Neural progenitor cell (in vitro differentiated cells): Measurements from ENCODE around the gene FAM163A. TPM values are rescaled to one million over a fixed set of nuclear protein-coding genes. Genes with fewer than 3 reads are reported as not detected.

ENCODE experiments used
- DNase-seq: peaks from one replicate; pipeline ENCODE4 v3.0.0-alpha.2; 2016; ENCODE audit warnings: low spot score
- H2AFZ ChIP-seq: fragments of 200-600 bp; sonication (generic); replicated peaks from 2 replicates; pipeline ENCODE4 v1.6.1; 2016; ENCODE audit warnings: antibody characterized with exemption
- H3F3A ChIP-seq: fragments of 200-600 bp; sonication (generic); 2 replicates; pipeline ENCODE4 v1.6.1; 2016; ENCODE audit warnings: antibody characterized with exemption, low read depth
- H3K27ac ChIP-seq: fragments of 200-600 bp; sonication (generic); 2 replicates; pipeline ENCODE4 v1.5.1; 2016; ENCODE audit warnings: mild to moderate bottlenecking
- H3K27me3 ChIP-seq: fragments of 200-600 bp; sonication (generic); 2 replicates; pipeline ENCODE4 v1.6.1; 2016; ENCODE audit warnings: mild to moderate bottlenecking, moderate library complexity
- H3K36me3 ChIP-seq: fragments of 200-600 bp; sonication (generic); 2 replicates; pipeline ENCODE4 v1.5.1; 2016
- H3K4me1 ChIP-seq: fragments of 200-600 bp; sonication (generic); 2 replicates; pipeline ENCODE4 v1.6.1; 2016; ENCODE audit warnings: mixed run types
- H3K4me2 ChIP-seq: fragments of 200-600 bp; sonication (generic); 2 replicates; pipeline ENCODE4 v1.6.1; 2016
- H3K4me3 ChIP-seq: fragments of 200-600 bp; sonication (generic); 2 replicates; pipeline ENCODE4 v1.5.1; 2016
- H3K79me2 ChIP-seq: fragments of 200-600 bp; sonication (generic); 2 replicates; pipeline ENCODE4 v1.6.1; 2016; ENCODE audit warnings: low read depth
- H3K9ac ChIP-seq: fragments of 200-600 bp; sonication (generic); 2 replicates; pipeline ENCODE4 v1.6.1; 2016
- H3K9me3 ChIP-seq: fragments of 200-600 bp; sonication (generic); 2 replicates; pipeline ENCODE4 v1.5.1; 2016; ENCODE audit warnings: low read depth
- H4K20me1 ChIP-seq: fragments of 200-600 bp; sonication (generic); 2 replicates; pipeline ENCODE4 v1.6.1; 2016; ENCODE audit warnings: low read depth
- H3K27ac Mint-ChIP-seq: 3 replicates; pipeline ENCODE4 v1.8.0; 2021; ENCODE audit warnings: mixed read lengths
- H3K27me3 Mint-ChIP-seq: 2 replicates; pipeline ENCODE4 v1.8.0; 2022; ENCODE audit warnings: low read depth, mild to moderate bottlenecking, inconsistent platforms, moderate library complexity, mixed read lengths; ENCODE audit not compliant: insufficient read depth
- H3K36me3 Mint-ChIP-seq: 3 replicates; pipeline ENCODE4 v1.8.0; 2021; ENCODE audit warnings: mixed read lengths
- H3K4me1 Mint-ChIP-seq: 3 replicates; pipeline ENCODE4 v1.8.0; 2021; ENCODE audit warnings: mixed read lengths
- H3K4me3 Mint-ChIP-seq: 3 replicates; pipeline ENCODE4 v1.8.0; 2021; ENCODE audit warnings: mild to moderate bottlenecking, moderate library complexity, mixed read lengths
- H3K9me3 Mint-ChIP-seq: 3 replicates; pipeline ENCODE4 v1.8.0; 2020; ENCODE audit warnings: mixed read lengths
- CTCF ChIP-seq: fragments of 200-600 bp; sonication (generic); IDR thresholded peaks from 2 replicates; pipeline ENCODE4 v1.5.1; 2017; ENCODE audit warnings: antibody characterized with exemption, mild to moderate bottlenecking
- EZH2 ChIP-seq: fragments of 200-600 bp; sonication (generic); IDR thresholded peaks from 2 replicates; pipeline ENCODE4 v1.6.1; 2017; ENCODE audit warnings: antibody characterized with exemption, mild to moderate bottlenecking, moderate library complexity
- EZH2phosphoT487 ChIP-seq: fragments of 200-600 bp; sonication (generic); IDR thresholded peaks from 2 replicates; pipeline ENCODE4 v1.6.1; 2017; ENCODE audit warnings: antibody characterized with exemption
- total RNA-seq: library from RNA; depleted of rRNA; stranded (reverse); fragments of >200 nt; gene quantifications from 2 replicates; pipeline ENCODE4 v1.2.3, GENCODE V29; 2015; ENCODE audit warnings: low replicate concordance

FAM163A gene
- total RNA-seq, 1 donor from 2014 or later = 0.11 TPM

GRCh38 chr1:179754041-179754624 is 11.0 kb downstream of the FAM163A start:
- peaks cover 11% of the 10 kb centered on the region for H3K27me3 Mint-ChIP-seq
- H3K4me3 Mint-ChIP-seq = no peak overlapping the region
- DNase-seq = no peak
- Histone ChIP-seq H2AFZ (no peak overlapping the region), H3K79me2 (no peaks in the 10 kb centered on the region), H3K4me1 (no peaks in the 10 kb centered on the region), H3K4me2 (no peak overlapping the region), H3K36me3 (no peaks in the 10 kb centered on the region), H3F3A (no peaks in the 10 kb centered on the region), H3K27ac (no peak overlapping the region), H3K4me3 (no peak overlapping the region), H3K9ac (no peak overlapping the region), H4K20me1 (no peaks in the 10 kb centered on the region), H3K9me3 (peaks cover 4% of the 10 kb centered on the region), H3K27me3 (peaks cover 7% of the 10 kb centered on the region)
- TF ChIP-seq EZH2 (no peak), EZH2phosphoT487 (no peak), CTCF (no peak)
- no peaks in the 10 kb centered on the region for H3K36me3 Mint-ChIP-seq
- H3K9me3 Mint-ChIP-seq = peaks cover 7% of the 10 kb centered on the region
- H3K4me1 Mint-ChIP-seq = no peaks in the 10 kb centered on the region
- H3K27ac Mint-ChIP-seq = no peak overlapping the region

- no peak for DNase-seq
- Histone ChIP-seq H3K79me2 (no peaks in the 10 kb centered on the region), H3K27ac (no peak overlapping the region), H3K36me3 (no peaks in the 10 kb centered on the region), H3K4me3 (no peak overlapping the region), H3K9ac (no peak overlapping the region), H3F3A (no peaks in the 10 kb centered on the region), H2AFZ (no peak overlapping the region), H3K4me1 (no peaks in the 10 kb centered on the region), H4K20me1 (no peaks in the 10 kb centered on the region), H3K27me3 (no peaks in the 10 kb centered on the region), H3K9me3 (no peaks in the 10 kb centered on the region), H3K4me2 (no peak overlapping the region)
- no peaks in the 10 kb centered on the region for H3K9me3 Mint-ChIP-seq
- peaks cover 26% of the 10 kb centered on the region for H3K4me1 Mint-ChIP-seq
- H3K4me3 Mint-ChIP-seq = no peak overlapping the region
- no peak overlapping the region for H3K27ac Mint-ChIP-seq
- TF ChIP-seq EZH2 (no peak), EZH2phosphoT487 (no peak), CTCF (no peak)
- H3K36me3 Mint-ChIP-seq = no peaks in the 10 kb centered on the region
- peaks cover 14% of the 10 kb centered on the region for H3K27me3 Mint-ChIP-seq
These were observed 14.8 kb downstream of the FAM163A start for GRCh38 chr1:179757933-179758332.

- no peaks in the 10 kb centered on the region for H3F3A ChIP-seq
- H3K4me3 ChIP-seq = no peak overlapping the region
- H3K9ac ChIP-seq = no peak overlapping the region
- H3K4me2 ChIP-seq = no peak overlapping the region
- no peaks in the 10 kb centered on the region for H3K36me3 ChIP-seq
- peaks cover 26% of the 10 kb centered on the region for H3K4me1 Mint-ChIP-seq
- no peak for TF ChIP-seq EZH2phosphoT487
- TF ChIP-seq EZH2 = no peak
- no peak for TF ChIP-seq CTCF
- H4K20me1 ChIP-seq = no peaks in the 10 kb centered on the region
- H2AFZ ChIP-seq = no peak overlapping the region
- H3K36me3 Mint-ChIP-seq = no peaks in the 10 kb centered on the region
- no peaks in the 10 kb centered on the region for H3K9me3 Mint-ChIP-seq
- no peak overlapping the region for H3K4me3 Mint-ChIP-seq
- H3K27ac ChIP-seq = no peak overlapping the region
- no peaks in the 10 kb centered on the region for H3K9me3 ChIP-seq
- peak overlapping the region; percentile 55 for H3K27ac Mint-ChIP-seq
- no peaks in the 10 kb centered on the region for H3K79me2 ChIP-seq
- no peaks in the 10 kb centered on the region for H3K4me1 ChIP-seq
- no peaks in the 10 kb centered on the region for H3K27me3 ChIP-seq
- H3K27me3 Mint-ChIP-seq = peaks cover 10% of the 10 kb centered on the region
- no peak for DNase-seq
These were observed 17.4 kb downstream of the FAM163A start for GRCh38 chr1:179760521-179760920.
